AG04450 (cell line): Measurements from ENCODE around the gene TFR2. TPM values are rescaled to one million over a fixed set of nuclear protein-coding genes. Genes with fewer than 3 reads are reported as not detected.

Experiments used
- CTCF ChIA-PET: fragments of 300-600, 350-600 bp; formaldehyde crosslinking; extraction: SDS; loops from one replicate; lab custom pipeline; 2022; ENCODE audit warnings: antibody characterized with exemption, inconsistent platforms; lab: Charles Lee
- POLR2A ChIA-PET: fragments of 350-600 bp; formaldehyde crosslinking; extraction: SDS; loops from one replicate; lab custom pipeline; 2021; ENCODE audit warnings: antibody characterized with exemption, inconsistent platforms; lab: Yijun Ruan, JAX
- DNase-seq: peaks from one replicate; pipeline ENCODE4 v3.0.0-alpha.2; 2011; ENCODE audit warnings: low read depth, low spot score
- H3K27ac ChIP-seq: one replicate; pipeline ENCODE4 v1.5.1; 2012; ENCODE audit warnings: low read depth, low read length, control low read depth
- H3K27me3 ChIP-seq: one replicate; pipeline ENCODE4 v1.6.0; 2012; ENCODE audit warnings: low read length; ENCODE audit not compliant: control insufficient read depth, insufficient read depth
- H3K4me3 ChIP-seq: 2 replicates; pipeline ENCODE4 v1.5.1; 2011; ENCODE audit warnings: mild to moderate bottlenecking, low read depth, low read length, control low read depth
- H3K9me3 ChIP-seq: 2 replicates; pipeline ENCODE4 v1.5.1; 2012; ENCODE audit warnings: low read length; ENCODE audit not compliant: control insufficient read depth, insufficient read depth
- polyA plus RNA-seq: library from polyadenylated mRNA; depleted of rRNA; stranded (reverse); fragments of >200 nt; gene quantifications from 2 replicates; pipeline ENCODE4 v1.2.3, GENCODE V29; 2011; rRNA removed
- small RNA-seq: library from RNA; depleted of rRNA; stranded (forward); fragments of <200 nt; gene quantifications from one replicate; pipeline ENCODE3, GENCODE V24; 2012; ENCODE audit warnings: low read depth; ENCODE audit not compliant: insufficient read length
- TF ChIP-seq, protein P1 (sequence below): IDR thresholded peaks from 2 replicates; pipeline ENCODE4 v1.5.1; 2011; ENCODE audit warnings: low read depth, low read length, control low read depth, inconsistent platforms

The TFR2 gene
- polyA plus RNA-seq, 1 experiment, result 0.05 TPM

DNA sequence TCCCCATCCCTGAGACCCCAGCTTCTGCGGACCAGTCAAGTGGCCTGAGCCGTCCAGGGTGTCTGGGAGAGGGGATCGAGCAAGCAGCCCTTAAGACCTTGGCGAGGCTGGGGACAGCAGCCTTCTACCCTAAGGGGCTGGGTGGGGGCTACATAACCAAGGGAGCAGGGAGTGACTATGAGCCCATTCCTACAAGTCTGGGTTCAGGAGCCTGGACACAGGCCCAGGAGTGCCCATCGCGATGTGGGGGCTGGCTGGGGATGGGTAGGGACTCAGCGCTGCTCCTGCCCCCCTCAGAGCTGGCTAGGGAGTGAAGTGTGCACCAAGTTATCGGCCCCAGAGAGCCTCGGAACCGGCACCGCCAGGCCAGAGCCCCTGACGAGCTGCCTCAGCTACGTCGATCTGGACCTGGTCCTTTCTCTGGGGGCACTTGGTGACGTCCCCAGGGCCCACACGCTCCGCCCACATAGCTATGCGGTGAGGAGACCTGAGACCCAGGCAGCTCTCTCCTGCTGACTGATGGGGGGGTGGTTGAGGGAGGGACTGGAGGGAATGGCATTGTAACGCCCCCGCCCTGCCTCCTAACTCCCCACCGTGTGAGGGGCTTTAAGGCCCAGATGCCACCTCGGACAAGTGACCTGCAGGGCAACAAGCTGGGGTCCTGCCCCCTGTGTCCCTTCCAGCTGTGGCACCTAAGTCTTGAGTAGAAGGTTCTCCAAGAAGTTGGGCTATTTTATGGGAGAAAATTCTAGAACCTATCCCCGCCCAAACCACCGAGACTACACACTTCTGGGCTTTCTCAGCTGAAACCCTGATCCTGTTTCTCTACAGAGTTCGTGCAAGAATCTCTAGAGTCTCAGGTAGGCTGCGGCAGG is 70.2 kb downstream of the TFR2 start:
- ChIA-PET CTCF (interaction anchor here (0.9 to 1.0 kb wide), 2 partner anchors 11 to 88 kb away, joined by 3 to 9 read pairs; no protein-coding TSS in a partner anchor), POLR2A (interaction anchor here (0.7 to 2.8 kb wide), 2 partner anchors 14 to 102 kb away, joined by 13 to 20 read pairs; partner anchors contain the start of genes FBXO24, GNB2 and LRCH4)
- no peak overlapping the region for H3K4me3 ChIP-seq
- TF ChIP-seq, protein P1, sequence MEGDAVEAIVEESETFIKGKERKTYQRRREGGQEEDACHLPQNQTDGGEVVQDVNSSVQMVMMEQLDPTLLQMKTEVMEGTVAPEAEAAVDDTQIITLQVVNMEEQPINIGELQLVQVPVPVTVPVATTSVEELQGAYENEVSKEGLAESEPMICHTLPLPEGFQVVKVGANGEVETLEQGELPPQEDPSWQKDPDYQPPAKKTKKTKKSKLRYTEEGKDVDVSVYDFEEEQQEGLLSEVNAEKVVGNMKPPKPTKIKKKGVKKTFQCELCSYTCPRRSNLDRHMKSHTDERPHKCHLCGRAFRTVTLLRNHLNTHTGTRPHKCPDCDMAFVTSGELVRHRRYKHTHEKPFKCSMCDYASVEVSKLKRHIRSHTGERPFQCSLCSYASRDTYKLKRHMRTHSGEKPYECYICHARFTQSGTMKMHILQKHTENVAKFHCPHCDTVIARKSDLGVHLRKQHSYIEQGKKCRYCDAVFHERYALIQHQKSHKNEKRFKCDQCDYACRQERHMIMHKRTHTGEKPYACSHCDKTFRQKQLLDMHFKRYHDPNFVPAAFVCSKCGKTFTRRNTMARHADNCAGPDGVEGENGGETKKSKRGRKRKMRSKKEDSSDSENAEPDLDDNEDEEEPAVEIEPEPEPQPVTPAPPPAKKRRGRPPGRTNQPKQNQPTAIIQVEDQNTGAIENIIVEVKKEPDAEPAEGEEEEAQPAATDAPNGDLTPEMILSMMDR, result no peak
- no peak for DNase-seq
- no peak overlapping the region for H3K27ac ChIP-seq
- peaks cover 2% of the 10 kb centered on the region for H3K27me3 ChIP-seq
- no peaks in the 10 kb centered on the region; the same call in 1 of the 2 replicates for H3K9me3 ChIP-seq

Small RNA genes within 50 kb of the gene (small RNA-seq; reads per million reads assigned to genes)
- not detected for gene SAP25

Other genes with a start within 250 kb of the TFR2 start
- 0.89 and 1.5 TPM in 2 replicates for gene ZCWPW1, start 212.8 kb downstream of the TFR2 start, polyA plus RNA-seq
- gene MEPCE, start 211.7 kb downstream of the TFR2 start, polyA plus RNA-seq, result 9.1 and 10.1 TPM in 2 replicates
- 7.5 and 11.8 TPM in 2 replicates for gene PPP1R35, start 205.1 kb downstream of the TFR2 start, polyA plus RNA-seq
- 0.76 and 1.3 TPM in 2 replicates for gene SPACDR, start 177.3 kb downstream of the TFR2 start, polyA plus RNA-seq
- gene TSC22D4, start 162.3 kb downstream of the TFR2 start, polyA plus RNA-seq, result 10.2 and 11.3 TPM in 2 replicates
- gene NYAP1, start 157.6 kb downstream of the TFR2 start, polyA plus RNA-seq, result 0.35 and 0.38 TPM in 2 replicates
- 5.7 and 6.4 TPM in 2 replicates for gene AGFG2, start 102.3 kb downstream of the TFR2 start, polyA plus RNA-seq
- gene SAP25, start 67.7 kb downstream of the TFR2 start, polyA plus RNA-seq, result not detected in 2 replicates
- gene LRCH4, start 55.4 kb downstream of the TFR2 start, polyA plus RNA-seq, result 11.3 and 12.9 TPM in 2 replicates
- gene FBXO24, start 55.2 kb downstream of the TFR2 start, polyA plus RNA-seq, result 0.29 and 0.33 TPM in 2 replicates
- gene PCOLCE, start 39.2 kb downstream of the TFR2 start, polyA plus RNA-seq, result 164 and 227 TPM in 2 replicates
- gene MOSPD3, start 29.0 kb downstream of the TFR2 start, polyA plus RNA-seq, result 9.1 and 10.0 TPM in 2 replicates
- gene ACTL6B, start 14.9 kb upstream of the TFR2 start, polyA plus RNA-seq, result not detected in 2 replicates
- 68.4 and 114 TPM in 2 replicates for gene GNB2, start 32.2 kb upstream of the TFR2 start, polyA plus RNA-seq
- gene GIGYF1, start 52.7 kb upstream of the TFR2 start, polyA plus RNA-seq, result 4.4 and 5.2 TPM in 2 replicates
- 17.7 and 20.0 TPM in 2 replicates for gene POP7, start 64.6 kb upstream of the TFR2 start, polyA plus RNA-seq
- gene EPO, start 78.9 kb upstream of the TFR2 start, polyA plus RNA-seq, result not detected in 2 replicates
- gene ZAN, start 92.0 kb upstream of the TFR2 start, polyA plus RNA-seq, result not detected in 2 replicates
- gene EPHB4, start 186.0 kb upstream of the TFR2 start, polyA plus RNA-seq, result 43.8 and 46.5 TPM in 2 replicates
- 10.8 and 11.2 TPM in 2 replicates for gene SLC12A9, start 211.2 kb upstream of the TFR2 start, polyA plus RNA-seq
- gene TRIP6, start 225.8 kb upstream of the TFR2 start, polyA plus RNA-seq, result 65.9 and 67.3 TPM in 2 replicates
- gene SRRT, start 233.6 kb upstream of the TFR2 start, polyA plus RNA-seq, result 42.4 and 51.8 TPM in 2 replicates
- 0.48 and 1.3 TPM in 2 replicates for gene UFSP1, start 248.2 kb upstream of the TFR2 start, polyA plus RNA-seq